Glomerular visceral epithelial cell (primary cell): ENCODE measurements around the gene ADGRL3.

Experiments used
- DNase-seq: peaks from one replicate; pipeline ENCODE4 v3.0.0-alpha.2; 2016; ENCODE audit errors: extremely low spot score

ADGRL3 gene

DNA sequence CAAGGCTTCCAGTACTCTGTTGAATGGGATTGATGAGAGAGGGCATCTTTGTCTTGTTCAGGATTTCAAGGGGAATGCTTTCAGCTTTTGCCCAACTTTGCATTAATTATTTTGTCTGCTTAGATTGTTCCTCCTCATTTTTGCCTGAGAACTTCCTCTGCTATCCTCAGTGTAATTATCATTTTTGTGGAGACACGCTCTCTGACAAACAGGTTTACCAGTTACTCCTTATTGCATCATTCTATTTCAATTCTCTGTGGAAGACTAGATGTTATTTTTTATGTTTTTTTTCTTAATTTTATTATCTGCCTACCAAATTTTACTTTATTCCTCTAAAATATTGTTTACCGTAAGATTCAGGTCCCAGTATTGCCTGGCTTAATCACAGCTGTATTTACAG lies 349.2 kb downstream of the ADGRL3 start:
- DNase-seq, result no peak

DNA sequence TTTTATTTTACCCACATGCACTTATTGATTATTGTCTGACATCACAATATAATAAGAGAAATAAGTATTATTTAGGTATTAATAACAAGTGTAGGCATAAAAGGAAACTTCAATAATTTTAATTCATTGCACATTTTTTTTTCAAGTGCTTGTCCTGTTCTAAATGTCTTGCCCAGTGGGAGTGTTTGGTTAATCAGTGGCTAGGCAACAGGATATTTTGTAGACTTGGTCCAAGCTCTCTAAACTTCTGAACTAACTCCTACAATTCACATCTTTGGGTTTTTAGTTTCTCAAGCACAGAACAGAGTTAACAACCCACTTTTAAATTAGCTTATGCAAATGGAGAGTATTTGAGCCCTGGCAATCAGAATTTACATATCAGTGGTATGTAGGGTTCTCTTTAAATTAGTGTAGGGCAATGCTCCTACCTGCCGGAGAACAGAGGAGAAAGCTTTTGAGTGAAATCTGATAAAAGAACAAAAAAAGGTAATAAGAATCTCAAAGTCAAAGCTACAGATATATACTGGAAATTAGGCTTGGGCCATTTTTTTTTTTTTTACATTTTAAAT lies 353.5 kb downstream of the ADGRL3 start:
- DNase-seq, result no peak

- DNase-seq, result peak; percentile 40
These were observed 355.7 kb downstream of the ADGRL3 start for GRCh38 chr4:61555789-61556188.

- no peak for DNase-seq
These were observed 356.2 kb downstream of the ADGRL3 start for GRCh38 chr4:61556277-61556676.

DNA sequence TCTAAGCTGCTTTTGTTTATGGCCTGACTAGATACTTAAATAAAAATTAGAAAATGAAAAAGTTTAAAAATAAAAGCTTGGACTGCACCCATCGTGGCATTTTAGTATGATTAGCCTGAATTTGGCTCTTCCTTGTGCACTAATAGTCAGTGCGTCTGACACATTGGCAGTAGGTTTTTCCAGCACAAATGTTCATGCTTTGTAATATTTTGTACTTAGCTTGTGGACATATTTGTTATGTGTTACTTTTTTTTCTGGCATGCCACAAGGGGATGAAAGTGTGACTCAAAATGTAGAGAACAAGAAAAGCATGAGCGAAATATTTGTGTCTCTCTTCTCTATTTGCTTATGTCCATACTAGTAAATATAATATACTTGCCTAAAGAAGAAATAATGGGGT lies 359.3 kb downstream of the ADGRL3 start:
- no peak for DNase-seq

- no peak for DNase-seq
These were observed 360.9 kb downstream of the ADGRL3 start for GRCh38 chr4:61561028-61561427.

- DNase-seq, result peak; percentile 62
These were observed 371.8 kb downstream of the ADGRL3 start for GRCh38 chr4:61571761-61572559.

DNA sequence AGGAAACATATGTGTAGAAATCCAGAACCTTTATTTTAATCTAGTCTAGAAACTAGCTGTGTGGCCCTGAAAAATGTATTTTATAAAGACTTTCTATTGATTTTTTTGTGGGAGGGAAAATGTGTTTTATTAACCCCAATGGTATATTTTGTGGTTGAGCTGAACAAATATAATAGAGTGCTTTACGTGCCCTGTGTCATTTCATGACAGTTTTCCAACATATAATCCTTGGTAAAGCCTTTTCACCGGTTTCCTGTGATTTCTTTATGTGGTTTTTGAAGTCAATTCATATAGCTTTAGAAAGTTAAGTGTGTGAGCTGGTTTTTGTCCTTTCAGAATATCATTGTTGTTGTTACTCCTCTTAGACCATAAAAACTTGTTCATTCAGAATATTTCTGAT lies 375.7 kb downstream of the ADGRL3 start:
- no peak for DNase-seq

GRCh38 chr4:61579786-61580185 lies 379.7 kb downstream of the ADGRL3 start:
- DNase-seq, result no peak

DNA sequence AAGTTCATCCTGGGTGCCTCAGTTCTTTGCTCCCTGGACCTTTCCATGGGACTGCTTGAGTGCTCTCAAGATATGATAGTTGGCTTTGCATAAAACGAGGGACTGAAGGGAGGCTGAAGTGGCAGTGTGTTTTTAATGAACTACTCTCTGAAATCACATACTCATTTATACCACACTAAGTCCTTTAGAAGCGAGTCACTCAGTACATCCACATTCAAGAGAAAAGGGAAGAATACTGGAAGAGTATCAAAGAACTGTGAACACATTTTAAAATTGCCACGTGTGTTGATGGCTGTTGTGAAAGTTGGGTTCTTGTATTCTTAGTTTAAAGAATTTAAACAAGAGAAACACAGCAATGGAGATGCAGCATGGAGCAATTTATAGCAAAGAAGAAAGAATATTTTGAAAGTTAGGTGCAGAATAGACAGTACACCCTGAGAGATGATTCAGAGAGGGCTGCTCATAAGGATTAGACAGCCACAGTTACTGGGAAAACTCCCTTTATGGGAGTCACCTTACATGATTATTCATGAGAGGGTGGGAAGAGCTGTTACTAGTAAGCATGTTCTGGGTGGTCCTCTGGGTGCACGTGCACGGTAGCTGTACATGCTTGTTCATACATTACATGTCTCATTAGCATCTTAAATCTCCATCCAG lies 380.7 kb downstream of the ADGRL3 start:
- peak; percentile 21 for DNase-seq

- peak; percentile 76 for DNase-seq
These were observed 383.6 kb downstream of the ADGRL3 start for GRCh38 chr4:61583696-61584095.

- no peak for DNase-seq
These were observed 388.7 kb downstream of the ADGRL3 start for GRCh38 chr4:61588621-61589402.

GRCh38 chr4:61590881-61591280 lies 390.8 kb downstream of the ADGRL3 start:
- no peak for DNase-seq

GRCh38 chr4:61596606-61597340 lies 396.6 kb downstream of the ADGRL3 start:
- DNase-seq, result no peak

DNA sequence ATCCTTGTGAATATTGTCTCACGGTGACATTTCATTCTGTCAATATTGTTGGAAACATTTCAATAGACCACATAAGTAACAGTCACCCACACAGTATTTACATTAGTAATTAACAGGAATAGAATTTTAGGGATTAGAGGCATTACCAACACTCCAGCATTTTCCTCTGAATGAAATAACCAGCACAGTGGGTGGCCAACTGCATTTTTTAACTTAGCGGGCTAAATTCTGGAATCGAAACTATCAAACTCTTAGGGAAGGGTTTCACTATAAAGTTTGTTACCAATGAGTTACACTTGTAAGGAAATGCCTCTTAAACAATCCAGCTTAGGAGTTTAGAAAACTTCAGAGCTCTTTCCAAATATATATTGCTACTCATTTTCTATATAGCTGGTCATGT lies 403.0 kb downstream of the ADGRL3 start:
- DNase-seq, result no peak

DNA sequence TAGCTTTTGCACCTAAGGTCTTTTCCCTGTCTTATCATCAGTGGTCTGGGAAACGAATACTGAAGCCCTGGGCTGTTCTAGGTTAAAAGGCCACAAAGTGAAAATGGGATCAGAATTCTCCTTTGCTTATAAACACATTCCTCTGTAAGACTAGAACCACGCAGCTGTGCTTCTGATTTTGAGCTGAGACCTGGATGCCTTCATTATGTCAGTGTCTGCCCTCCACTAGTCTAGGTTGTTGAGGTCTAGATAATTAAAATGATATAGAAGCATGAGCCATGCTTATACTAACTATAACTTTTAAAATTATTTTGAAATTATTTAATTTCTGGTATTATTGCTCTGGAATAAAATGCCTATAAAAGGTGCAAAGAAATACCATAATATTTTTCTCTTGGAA lies 403.9 kb downstream of the ADGRL3 start:
- no peak for DNase-seq

DNA sequence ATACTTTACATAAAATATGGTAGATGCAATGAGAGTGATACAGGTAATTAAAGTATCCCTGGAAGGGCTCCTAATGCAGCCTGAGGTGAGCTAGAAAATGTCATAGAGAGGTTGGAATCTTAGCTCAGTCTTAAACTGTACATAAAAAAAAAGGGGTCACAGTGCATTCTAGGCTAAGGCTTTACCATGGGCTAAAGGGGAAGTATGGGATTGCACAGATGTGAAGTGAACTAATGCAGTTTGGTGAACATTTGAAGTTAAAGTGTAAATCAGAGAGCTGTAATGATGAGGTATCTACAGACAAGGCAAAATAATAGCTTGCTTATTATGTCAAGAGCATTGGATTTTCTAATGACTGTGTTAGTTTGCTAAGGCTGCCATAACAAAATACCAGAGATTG lies 405.9 kb downstream of the ADGRL3 start:
- DNase-seq, result no peak

- peak; percentile 6 for DNase-seq
These were observed 414.1 kb downstream of the ADGRL3 start for GRCh38 chr4:61614231-61614630.

DNA sequence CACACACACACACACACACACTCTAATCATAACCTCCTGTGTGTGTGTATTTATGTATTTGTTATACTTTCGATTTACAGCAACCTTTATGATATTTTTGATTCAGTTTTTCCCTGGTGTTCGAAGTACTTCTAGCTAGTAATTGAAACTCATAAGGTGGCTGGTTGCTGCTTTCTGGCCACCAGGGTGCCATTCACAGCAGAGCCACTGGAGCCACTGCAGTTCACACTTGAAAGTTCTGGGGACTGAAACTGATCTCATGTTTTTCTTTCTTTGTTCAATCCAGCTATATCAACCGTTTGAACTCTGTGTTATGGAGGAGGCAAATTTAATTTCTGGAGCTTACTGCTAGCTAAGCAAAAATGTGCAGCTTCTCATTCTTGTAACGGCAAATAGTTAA lies 419.4 kb downstream of the ADGRL3 start:
- no peak for DNase-seq

GRCh38 chr4:61628282-61628681 lies 428.2 kb downstream of the ADGRL3 start:
- no peak for DNase-seq

DNA sequence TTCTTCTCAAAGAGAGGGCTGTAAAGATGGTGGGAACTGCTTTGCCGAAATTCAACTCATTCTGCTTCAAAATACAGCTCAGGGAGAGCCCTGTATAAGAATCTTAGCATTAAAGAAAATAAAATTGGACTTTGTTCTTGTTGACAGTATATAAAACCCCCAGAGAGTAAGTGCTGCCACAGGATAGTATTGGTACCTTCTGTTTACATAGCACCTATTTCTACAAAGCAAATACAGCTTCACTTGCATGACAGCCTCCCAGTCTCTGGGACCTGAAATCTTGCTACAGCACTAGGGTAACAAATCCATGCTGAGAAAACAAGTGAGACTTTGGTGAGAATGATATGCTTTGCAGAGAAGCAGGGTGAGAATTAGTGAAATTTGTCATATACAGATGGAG lies 428.6 kb downstream of the ADGRL3 start:
- no peak for DNase-seq

GRCh38 chr4:61630548-61630947 lies 430.4 kb downstream of the ADGRL3 start:
- no peak for DNase-seq
